ENCODE results near the gene EMX1. TPM values are rescaled to one million over a fixed set of nuclear protein-coding genes. Genes with fewer than 3 reads are reported as not detected.

The EMX1 gene
- total and polyA plus RNA-seq, 2 experiments from 2014 or later: not detected

- H3K9ac ChIP-seq: no peak overlapping the region
- in situ Hi-C loops (cut with MboI): no loop called here
- peaks cover 89% of the 10 kb centered on the region for H3K27me3 ChIP-seq (replicated peaks; ENCODE audit: insufficient read depth)
- no peaks in the 10 kb centered on the region for H3K36me3 ChIP-seq (ENCODE audit: low read depth)
- H4K20me1 ChIP-seq (ENCODE audit: insufficient read depth): no peaks in the 10 kb centered on the region
- H2AFZ ChIP-seq: no peak overlapping the region
- DNase-seq: no peak
- TF ChIP-seq EZH2 (IDR thresholded peaks at IDR 0.05; ENCODE audit: insufficient read depth, poor library complexity, severe bottlenecking) (no peak), EZH2phosphoT487 (IDR thresholded peaks at IDR 0.05; ENCODE audit: insufficient read depth, low read depth) (no peak)
- H3K4me3 ChIP-seq: no peak overlapping the region
- H3K79me2 ChIP-seq (ENCODE audit: insufficient read depth): no peaks in the 10 kb centered on the region
- H3K9me3 ChIP-seq (ENCODE audit: low read depth): no peaks in the 10 kb centered on the region
- no peaks in the 10 kb centered on the region for H3F3A ChIP-seq (ENCODE audit: insufficient read depth)
- no peak overlapping the region for H3K4me2 ChIP-seq (ENCODE audit: unreplicated experiment)
- no peaks in the 10 kb centered on the region for H3K4me1 ChIP-seq (ENCODE audit: insufficient read depth)
- H3K27ac ChIP-seq: no peak overlapping the region
- 8 to 10% methylated on average over 16 to 17 of the region's 17 CpGs for WGBS, 2 experiments (ENCODE audit: low coverage in 1 of 2, low lambda C conversion rate in 2 of 2, missing lambda C conversion rate in 2 of 2)
- H3K9me2 ChIP-seq (ENCODE audit: insufficient read depth): no peaks in the 10 kb centered on the region
Measured at GRCh38 chr2:72914589-72915319, 2.6 kb upstream of the EMX1 start.

- Histone ChIP-seq H3F3A (ENCODE audit: insufficient read depth) (no peaks in the 10 kb centered on the region), H2AFZ (no peak overlapping the region), H3K4me2 (ENCODE audit: unreplicated experiment) (no peak overlapping the region)
Measured at GRCh38 chr2:72915320-72915906, 1.9 kb upstream of the EMX1 start.

GRCh38 chr2:72915907-72916742 lies 1.2 kb upstream of the EMX1 start:
- Histone ChIP-seq H3K9me3 (ENCODE audit: low read depth) (no peaks in the 10 kb centered on the region), H3K27me3 (replicated peaks; ENCODE audit: insufficient read depth) (peaks cover 92% of the 10 kb centered on the region), H3K9ac (no peak overlapping the region), H3F3A (ENCODE audit: insufficient read depth) (no peaks in the 10 kb centered on the region), H3K4me2 (ENCODE audit: unreplicated experiment) (no peak overlapping the region), H3K36me3 (ENCODE audit: low read depth) (no peaks in the 10 kb centered on the region), H4K20me1 (ENCODE audit: insufficient read depth) (no peaks in the 10 kb centered on the region), H3K79me2 (ENCODE audit: insufficient read depth) (no peaks in the 10 kb centered on the region), H3K4me3 (no peak overlapping the region), H3K4me1 (ENCODE audit: insufficient read depth) (no peaks in the 10 kb centered on the region), H3K27ac (no peak overlapping the region), H3K9me2 (ENCODE audit: insufficient read depth) (no peaks in the 10 kb centered on the region), H2AFZ (no peak overlapping the region)
- peak; percentile 54 for DNase-seq
- 2 to 4% methylated on average over 63 to 64 of the region's 86 CpGs for WGBS, 2 experiments (ENCODE audit: low coverage in 1 of 2, low lambda C conversion rate in 2 of 2, missing lambda C conversion rate in 2 of 2)
- TF ChIP-seq EZH2phosphoT487 (IDR thresholded peaks at IDR 0.05; ENCODE audit: insufficient read depth, low read depth) (peak; percentile 56; the same call in 1 of the 2 replicates), EZH2 (IDR thresholded peaks at IDR 0.05; ENCODE audit: insufficient read depth, poor library complexity, severe bottlenecking) (peak; percentile 24)
- in situ Hi-C loops (cut with MboI): no loop called here

More at GRCh38 chr2:72915320-72915906, 1.9 kb upstream of the EMX1 start:
- Histone ChIP-seq H3K9ac (no peak overlapping the region), H3K79me2 (ENCODE audit: insufficient read depth) (no peaks in the 10 kb centered on the region), H3K27me3 (replicated peaks; ENCODE audit: insufficient read depth) (peaks cover 89% of the 10 kb centered on the region), H4K20me1 (ENCODE audit: insufficient read depth) (no peaks in the 10 kb centered on the region), H3K9me2 (ENCODE audit: insufficient read depth) (no peaks in the 10 kb centered on the region), H3K4me3 (no peak overlapping the region), H3K36me3 (ENCODE audit: low read depth) (no peaks in the 10 kb centered on the region), H3K27ac (no peak overlapping the region), H3K9me3 (ENCODE audit: low read depth) (no peaks in the 10 kb centered on the region), H3K4me1 (ENCODE audit: insufficient read depth) (no peaks in the 10 kb centered on the region)
- TF ChIP-seq EZH2phosphoT487 (IDR thresholded peaks at IDR 0.05; ENCODE audit: insufficient read depth, low read depth) (peak; percentile 89), EZH2 (IDR thresholded peaks at IDR 0.05; ENCODE audit: insufficient read depth, poor library complexity, severe bottlenecking) (peak; percentile 97)
- in situ Hi-C loops (cut with MboI): no loop called here
- no peak for DNase-seq
- 7 to 11% methylated on average over 19 to 26 of the region's 26 CpGs for WGBS, 2 experiments (ENCODE audit: low coverage in 1 of 2, low lambda C conversion rate in 2 of 2, missing lambda C conversion rate in 2 of 2)

GRCh38 chr2:72916743-72917137 lies 579 bp upstream of the EMX1 start:
- Histone ChIP-seq H3F3A (ENCODE audit: insufficient read depth) (no peaks in the 10 kb centered on the region), H3K4me1 (ENCODE audit: insufficient read depth) (no peaks in the 10 kb centered on the region), H3K27ac (no peak overlapping the region), H3K9me3 (ENCODE audit: low read depth) (no peaks in the 10 kb centered on the region), H3K79me2 (ENCODE audit: insufficient read depth) (no peaks in the 10 kb centered on the region), H3K4me2 (ENCODE audit: unreplicated experiment) (no peak overlapping the region), H3K36me3 (ENCODE audit: low read depth) (no peaks in the 10 kb centered on the region), H3K27me3 (replicated peaks; ENCODE audit: insufficient read depth) (peaks cover 94% of the 10 kb centered on the region), H4K20me1 (ENCODE audit: insufficient read depth) (no peaks in the 10 kb centered on the region), H3K9me2 (ENCODE audit: insufficient read depth) (no peaks in the 10 kb centered on the region), H2AFZ (no peak overlapping the region), H3K9ac (no peak overlapping the region), H3K4me3 (no peak overlapping the region)
- 2 to 3% methylated on average over 28 of the region's 29 CpGs for WGBS, 2 experiments (ENCODE audit: low coverage in 1 of 2, low lambda C conversion rate in 2 of 2, missing lambda C conversion rate in 2 of 2)
- in situ Hi-C loops (cut with MboI): no loop called here
- TF ChIP-seq EZH2phosphoT487 (IDR thresholded peaks at IDR 0.05; ENCODE audit: insufficient read depth, low read depth) (no peak; the same call in 1 of the 2 replicates), EZH2 (IDR thresholded peaks at IDR 0.05; ENCODE audit: insufficient read depth, poor library complexity, severe bottlenecking) (peak; percentile 100)
- DNase-seq: no peak
